Measurements from ENCODE around the gene RBM23.

The RBM23 gene

GRCh38 chr14:22875748-22876319, 43.1 kb downstream of the RBM23 start:
- Histone ChIP-seq H3K4me1 (ENCODE audit: insufficient read depth, low read length, severe bottlenecking) (peaks cover 14% of the 10 kb centered on the region), H3K79me2 (ENCODE audit: insufficient read depth, low read length) (no peaks in the 10 kb centered on the region), H4K20me1 (ENCODE audit: insufficient read depth, low read length) (no peaks in the 10 kb centered on the region), H3K27ac (ENCODE audit: low read depth, low read length, poor library complexity, severe bottlenecking) (no peak overlapping the region), H3K27me3 (ENCODE audit: insufficient read depth, low read length) (no peaks in the 10 kb centered on the region), H3K4me3 (ENCODE audit: low read depth, low read length, poor library complexity, severe bottlenecking) (no peak overlapping the region), H3K9ac (ENCODE audit: low read length) (no peak overlapping the region), H2AFZ (ENCODE audit: low read length) (no peak overlapping the region), H3K36me3 (ENCODE audit: insufficient read depth, low read length) (peaks cover 51% of the 10 kb centered on the region), H3K9me3 (ENCODE audit: low read length) (no peaks in the 10 kb centered on the region), H3F3A (ENCODE audit: insufficient read depth, low read length) (no peaks in the 10 kb centered on the region), H3K4me2 (ENCODE audit: low read length) (no peak overlapping the region), H3K9me2 (ENCODE audit: low read depth, low read length) (no peaks in the 10 kb centered on the region)
- TF ChIP-seq EZH2 (IDR thresholded peaks at IDR 0.05; ENCODE audit: borderline replicate concordance, low read length) (no peak), CTCF (IDR thresholded peaks at IDR 0.05; ENCODE audit: low read length) (no peak)

GRCh38 chr14:22875003-22875747, 43.8 kb downstream of the RBM23 start:
- Histone ChIP-seq H3K79me2 (ENCODE audit: insufficient read depth, low read length) (no peaks in the 10 kb centered on the region), H3K9ac (ENCODE audit: low read length) (no peak overlapping the region), H3K9me3 (ENCODE audit: low read length) (no peaks in the 10 kb centered on the region), H3K27ac (ENCODE audit: low read depth, low read length, poor library complexity, severe bottlenecking) (no peak overlapping the region), H3K36me3 (ENCODE audit: insufficient read depth, low read length) (peaks cover 51% of the 10 kb centered on the region), H3K27me3 (ENCODE audit: insufficient read depth, low read length) (no peaks in the 10 kb centered on the region), H4K20me1 (ENCODE audit: insufficient read depth, low read length) (no peaks in the 10 kb centered on the region), H2AFZ (ENCODE audit: low read length) (no peak overlapping the region), H3K4me1 (ENCODE audit: insufficient read depth, low read length, severe bottlenecking) (peaks cover 20% of the 10 kb centered on the region), H3K4me2 (ENCODE audit: low read length) (no peak overlapping the region), H3K9me2 (ENCODE audit: low read depth, low read length) (no peaks in the 10 kb centered on the region), H3F3A (ENCODE audit: insufficient read depth, low read length) (no peaks in the 10 kb centered on the region), H3K4me3 (ENCODE audit: low read depth, low read length, poor library complexity, severe bottlenecking) (no peak overlapping the region)
- TF ChIP-seq EZH2 (IDR thresholded peaks at IDR 0.05; ENCODE audit: borderline replicate concordance, low read length) (no peak), CTCF (IDR thresholded peaks at IDR 0.05; ENCODE audit: low read length) (no peak)

GRCh38 chr14:22872833-22873520, 46.0 kb downstream of the RBM23 start:
- Histone ChIP-seq H3K9me2 (ENCODE audit: low read depth, low read length) (no peaks in the 10 kb centered on the region), H3K79me2 (ENCODE audit: insufficient read depth, low read length) (no peaks in the 10 kb centered on the region), H3K27me3 (ENCODE audit: insufficient read depth, low read length) (no peaks in the 10 kb centered on the region), H3F3A (ENCODE audit: insufficient read depth, low read length) (no peaks in the 10 kb centered on the region), H3K4me2 (ENCODE audit: low read length) (peak overlapping the region; percentile 80), H3K27ac (ENCODE audit: low read depth, low read length, poor library complexity, severe bottlenecking) (peak overlapping the region; percentile 92), H3K4me1 (ENCODE audit: insufficient read depth, low read length, severe bottlenecking) (peaks cover 24% of the 10 kb centered on the region), H4K20me1 (ENCODE audit: insufficient read depth, low read length) (no peaks in the 10 kb centered on the region), H3K4me3 (ENCODE audit: low read depth, low read length, poor library complexity, severe bottlenecking) (peak overlapping the region; percentile 76), H3K9ac (ENCODE audit: low read length) (peak overlapping the region; percentile 78; the same call in 1 of the 2 replicates), H3K9me3 (ENCODE audit: low read length) (no peaks in the 10 kb centered on the region), H2AFZ (ENCODE audit: low read length) (no peak overlapping the region), H3K36me3 (ENCODE audit: insufficient read depth, low read length) (peaks cover 41% of the 10 kb centered on the region)
- TF ChIP-seq CTCF (IDR thresholded peaks at IDR 0.05; ENCODE audit: low read length) = peak; percentile 3; the same call in 1 of the 2 replicates
- no peak for TF ChIP-seq EZH2 (IDR thresholded peaks at IDR 0.05; ENCODE audit: borderline replicate concordance, low read length)
